Stimulated activated naive CD8-positive, alpha-beta T cell treated with anti-CD3 and anti-CD28 coated beads, Interleukin-15, Interleukin-2, amounts not matched to agents 100 U/mL and 50 U/mL, for 24 hours (primary cell): ENCODE measurements around the gene TXNRD3.

ENCODE experiments used
- ATAC-seq: fragments of 150-1000 bp; cut with Tn5 transposase; one replicate; pipeline ENCODE4 v1.10.0; 2021
- DNase-seq: peaks from one replicate; pipeline ENCODE4 v3.0.0; 2021

The TXNRD3 gene

GRCh38 chr3:126654571-126655383, at the start of gene TXNRD3:
TSS of gene TXNRD3 (minus strand) at chr3:126655124.
- peak; percentile 86 for ATAC-seq
- peak; percentile 88 for DNase-seq

- peak; percentile 99 for ATAC-seq
- DNase-seq = peak; percentile 95
Measured at GRCh38 chr3:126703512-126704493, 48.9 kb upstream of the TXNRD3 start, which contains the start of gene CHCHD6. TSS of gene CHCHD6 (plus strand) at chr3:126704240. CDS start at chr3:126704313, 73 bp downstream.

GRCh38 chr3:126699011-126699410, 44.1 kb upstream of the TXNRD3 start:
- DNase-seq (no peak), ATAC-seq (no peak)

- ATAC-seq (no peak), DNase-seq (no peak)
Measured at GRCh38 chr3:126696701-126697267, 41.9 kb upstream of the TXNRD3 start.

GRCh38 chr3:126693921-126694320, 39.0 kb upstream of the TXNRD3 start:
- DNase-seq (no peak), ATAC-seq (no peak)

GRCh38 chr3:126692858-126693257, 37.9 kb upstream of the TXNRD3 start:
- ATAC-seq (no peak), DNase-seq (no peak)

GRCh38 chr3:126691765-126692164, 36.8 kb upstream of the TXNRD3 start:
- DNase-seq (no peak), ATAC-seq (no peak)

- no peak for DNase-seq
- ATAC-seq = no peak
Measured at GRCh38 chr3:126685493-126685892, 30.6 kb upstream of the TXNRD3 start.

GRCh38 chr3:126685021-126685420, 30.1 kb upstream of the TXNRD3 start:
- no peak for DNase-seq
- ATAC-seq = no peak

GRCh38 chr3:126684218-126684751, 29.4 kb upstream of the TXNRD3 start:
- no peak for DNase-seq
- no peak for ATAC-seq

GRCh38 chr3:126683069-126683468, 28.1 kb upstream of the TXNRD3 start:
- DNase-seq = no peak
- no peak for ATAC-seq

GRCh38 chr3:126682009-126682408, 27.1 kb upstream of the TXNRD3 start:
- DNase-seq = no peak
- no peak for ATAC-seq

- ATAC-seq (no peak), DNase-seq (no peak)
Measured at GRCh38 chr3:126680667-126681055, 25.7 kb upstream of the TXNRD3 start.

GRCh38 chr3:126679831-126680666, 25.1 kb upstream of the TXNRD3 start:
- ATAC-seq (no peak), DNase-seq (no peak)

GRCh38 chr3:126679318-126679751, 24.4 kb upstream of the TXNRD3 start:
- peak; percentile 80 for ATAC-seq
- DNase-seq = peak; percentile 86

GRCh38 chr3:126678693-126679317, 23.9 kb upstream of the TXNRD3 start:
- no peak for DNase-seq
- no peak for ATAC-seq

- ATAC-seq (no peak), DNase-seq (no peak)
Measured at GRCh38 chr3:126677862-126678503, 23.1 kb upstream of the TXNRD3 start.

- ATAC-seq = no peak
- DNase-seq = no peak
Measured at GRCh38 chr3:126676919-126677705, 22.2 kb upstream of the TXNRD3 start.

GRCh38 chr3:126672741-126673140, 17.8 kb upstream of the TXNRD3 start:
- DNase-seq (no peak), ATAC-seq (no peak)
